HL-60/S4 (cell line): ENCODE data around the gene C1QB.

ENCODE experiments used
- in situ Hi-C: fragments of 300-500 bp; cut with MboI; formaldehyde crosslinking; loops from 2 replicates; pipeline ENCODE4 v1.14.3; 2022; ENCODE audit warnings: low sequenced_read_pairs

The C1QB gene

GRCh38 chr1:22652881-22653316 is at the start of gene C1QB:
TSS of gene C1QB (plus strand) at chr1:22653236. CDS start at chr1:22659463, 6,227 bp downstream.
- in situ Hi-C loops = no loop called here

- in situ Hi-C loops = no loop called here
These were observed 46.9 kb upstream of the C1QB start for GRCh38 chr1:22606161-22606560.

- in situ Hi-C loops = no loop called here
These were observed 45.9 kb upstream of the C1QB start for GRCh38 chr1:22607154-22607553.

GRCh38 chr1:22608361-22608760 is 44.7 kb upstream of the C1QB start:
- in situ Hi-C loops = no loop called here

- in situ Hi-C loops = no loop called here
These were observed 43.7 kb upstream of the C1QB start for GRCh38 chr1:22609291-22609690.

GRCh38 chr1:22611530-22611947 is 41.5 kb upstream of the C1QB start:
- in situ Hi-C loops = no loop called here

- in situ Hi-C loops = no loop called here
These were observed 40.1 kb upstream of the C1QB start for GRCh38 chr1:22612671-22613571.

GRCh38 chr1:22613572-22613918 is 39.5 kb upstream of the C1QB start:
- in situ Hi-C loops = no loop called here

- in situ Hi-C loops = no loop called here
These were observed 39.1 kb upstream of the C1QB start for GRCh38 chr1:22613951-22614350.

- in situ Hi-C loops = no loop called here
These were observed 37.1 kb upstream of the C1QB start for GRCh38 chr1:22615886-22616285.

GRCh38 chr1:22616571-22616970 is 36.5 kb upstream of the C1QB start:
- in situ Hi-C loops = no loop called here

- in situ Hi-C loops = no loop called here
These were observed 35.0 kb upstream of the C1QB start for GRCh38 chr1:22618056-22618455.

- in situ Hi-C loops = no loop called here
These were observed 33.8 kb upstream of the C1QB start for GRCh38 chr1:22619252-22619651.

GRCh38 chr1:22619798-22620197 is 33.2 kb upstream of the C1QB start:
- in situ Hi-C loops = no loop called here

- in situ Hi-C loops = no loop called here
These were observed 31.3 kb upstream of the C1QB start for GRCh38 chr1:22621761-22622160.

GRCh38 chr1:22625262-22625925 is 27.6 kb upstream of the C1QB start:
- in situ Hi-C loops = no loop called here

- in situ Hi-C loops = no loop called here
These were observed 26.5 kb upstream of the C1QB start for GRCh38 chr1:22626237-22627157.

GRCh38 chr1:22627331-22627730 is 25.7 kb upstream of the C1QB start:
- in situ Hi-C loops = no loop called here

- in situ Hi-C loops = no loop called here
These were observed 24.2 kb upstream of the C1QB start for GRCh38 chr1:22628698-22629444.

GRCh38 chr1:22629886-22630285 is 23.1 kb upstream of the C1QB start:
- in situ Hi-C loops = no loop called here
